ENCODE data around the gene ATP2A3. TPM values are rescaled to one million over a fixed set of nuclear protein-coding genes. Genes with fewer than 3 reads are reported as not detected.

The ATP2A3 gene
- total RNA-seq, 1 experiment from 2014 or later = 13.3 TPM

- no peaks in the 10 kb centered on the region for H3K27me3 Mint-ChIP-seq (ENCODE audit: low read depth)
- Histone ChIP-seq H3K79me2 (ENCODE audit: insufficient read depth, low read length) (no peaks in the 10 kb centered on the region), H3K18ac (ENCODE audit: insufficient read length, low read depth, low read length) (no peak overlapping the region), H3K56ac (ENCODE audit: insufficient read length, low read depth, low read length) (no peak overlapping the region), H2BK120ac (ENCODE audit: low read depth, low read length, poor library complexity, severe bottlenecking) (no peak overlapping the region), H2AFZ (ENCODE audit: low read length) (no peak overlapping the region), H3K9me3 (ENCODE audit: control insufficient read depth, low read depth, low read length) (no peaks in the 10 kb centered on the region), H4K20me1 (ENCODE audit: control insufficient read depth, insufficient read depth, insufficient read length) (no peaks in the 10 kb centered on the region), H3K23me2 (ENCODE audit: insufficient read length, low read depth, low read length, poor library complexity, severe bottlenecking) (no peaks in the 10 kb centered on the region), H2BK20ac (ENCODE audit: low read depth, low read length, poor library complexity, severe bottlenecking) (no peak overlapping the region), H3K4me2 (ENCODE audit: insufficient read depth, insufficient read length, low read length) (no peak overlapping the region), H3K79me1 (ENCODE audit: insufficient read depth, low read depth, low read length, poor library complexity, severe bottlenecking) (no peaks in the 10 kb centered on the region), H4K5ac (ENCODE audit: insufficient read length, low read depth, low read length) (no peak overlapping the region), H2BK5ac (ENCODE audit: insufficient read length, low read length) (no peak overlapping the region), H3K27me3 (ENCODE audit: insufficient read depth, low read length) (no peaks in the 10 kb centered on the region), H3T11ph (ENCODE audit: low read length) (no peak overlapping the region), H3K23ac (ENCODE audit: insufficient read length, low read depth, low read length) (no peak overlapping the region), H3K4me1 (ENCODE audit: insufficient read depth, low read length) (no peaks in the 10 kb centered on the region), H3K9ac (ENCODE audit: extremely low read depth, insufficient read length, low read length) (no peak overlapping the region), H3K27ac (ENCODE audit: insufficient read length, low read depth, low read length) (no peak overlapping the region), H2AK5ac (ENCODE audit: insufficient read length, low read length) (no peak overlapping the region), H2BK15ac (ENCODE audit: low read depth, low read length) (no peak overlapping the region), H4K91ac (ENCODE audit: insufficient read length, low read depth, low read length) (no peak overlapping the region), H3K14ac (ENCODE audit: insufficient read depth, low read length) (no peak overlapping the region), H2BK12ac (ENCODE audit: insufficient read length, low read depth, low read length) (no peak overlapping the region), H4K8ac (replicated peaks; ENCODE audit: insufficient read length, low read depth, low read length) (no peak overlapping the region), H3K4ac (ENCODE audit: low read depth, low read length) (no peak overlapping the region)
- H3K27ac Mint-ChIP-seq = no peak overlapping the region
- WGBS (ENCODE audit: extremely low coverage, insufficient read length, low lambda C conversion rate) = no CpG with 5 or more reads among the region's 8 CpGs
- no peak for DNase-seq
- TF ChIP-seq, protein P1, sequence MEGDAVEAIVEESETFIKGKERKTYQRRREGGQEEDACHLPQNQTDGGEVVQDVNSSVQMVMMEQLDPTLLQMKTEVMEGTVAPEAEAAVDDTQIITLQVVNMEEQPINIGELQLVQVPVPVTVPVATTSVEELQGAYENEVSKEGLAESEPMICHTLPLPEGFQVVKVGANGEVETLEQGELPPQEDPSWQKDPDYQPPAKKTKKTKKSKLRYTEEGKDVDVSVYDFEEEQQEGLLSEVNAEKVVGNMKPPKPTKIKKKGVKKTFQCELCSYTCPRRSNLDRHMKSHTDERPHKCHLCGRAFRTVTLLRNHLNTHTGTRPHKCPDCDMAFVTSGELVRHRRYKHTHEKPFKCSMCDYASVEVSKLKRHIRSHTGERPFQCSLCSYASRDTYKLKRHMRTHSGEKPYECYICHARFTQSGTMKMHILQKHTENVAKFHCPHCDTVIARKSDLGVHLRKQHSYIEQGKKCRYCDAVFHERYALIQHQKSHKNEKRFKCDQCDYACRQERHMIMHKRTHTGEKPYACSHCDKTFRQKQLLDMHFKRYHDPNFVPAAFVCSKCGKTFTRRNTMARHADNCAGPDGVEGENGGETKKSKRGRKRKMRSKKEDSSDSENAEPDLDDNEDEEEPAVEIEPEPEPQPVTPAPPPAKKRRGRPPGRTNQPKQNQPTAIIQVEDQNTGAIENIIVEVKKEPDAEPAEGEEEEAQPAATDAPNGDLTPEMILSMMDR (conservative IDR thresholded peaks at IDR 0.05) = no peak
- no peaks in the 10 kb centered on the region for H3K9me3 Mint-ChIP-seq
- H3K4me1 Mint-ChIP-seq = peaks cover 6 to 13% of the 10 kb centered on the region in 2 experiments; a peak in 3 of 4 replicates
- no peak overlapping the region for H3K4me3 Mint-ChIP-seq
- H3K36me3 Mint-ChIP-seq (ENCODE audit: insufficient read depth in 1 of 3, low read depth in 3 of 3) = peaks cover 4 to 23% (median 19%) of the 10 kb centered on the region in 3 experiments; a peak in 6 of 7 replicates
Measured at GRCh38 chr17:3877220-3877619, 87.0 kb downstream of the ATP2A3 start.

Data from H9 (cell line).